ENCODE data around the gene JUN.

JUN gene

GRCh38 chr1:58816747-58817221 is 32.9 kb upstream of the JUN start:
- Histone ChIP-seq H3K4me3 (ENCODE audit: insufficient read depth, low read length, poor library complexity, severe bottlenecking) (peak overlapping the region; percentile 74), H2AFZ (ENCODE audit: low read depth, low read length, severe bottlenecking) (peak overlapping the region; percentile 95), H3K9me3 (ENCODE audit: insufficient read depth, low read length) (no peaks in the 10 kb centered on the region), H3K27me3 (ENCODE audit: low read length) (no peaks in the 10 kb centered on the region), H3K9me2 (replicated peaks; ENCODE audit: insufficient read depth, low read length) (no peaks in the 10 kb centered on the region), H3K79me2 (ENCODE audit: insufficient read depth, low read length) (no peaks in the 10 kb centered on the region), H3F3A (ENCODE audit: insufficient read depth) (no peaks in the 10 kb centered on the region; the same call in 1 of the 2 replicates), H3K4me2 (ENCODE audit: low read depth, low read length, poor library complexity, severe bottlenecking) (peak overlapping the region; percentile 99), H3K9ac (ENCODE audit: low read length) (peak overlapping the region; percentile 63), H3K27ac (ENCODE audit: low read depth, low read length) (0 out of 2 replicates have a peak overlapping the region, but pooled peaks have one; percentile 21), H3K36me3 (ENCODE audit: low read length) (no peaks in the 10 kb centered on the region), H4K20me1 (ENCODE audit: low read depth, low read length) (no peaks in the 10 kb centered on the region)
- no peak for TF ChIP-seq EZH2phosphoT487 (conservative IDR thresholded peaks at IDR 0.05; ENCODE audit: low read length)
- TF ChIP-seq CTCF (IDR thresholded peaks at IDR 0.05; ENCODE audit: insufficient read depth, low read length, poor library complexity, severe bottlenecking), result no peak

- peak overlapping the region; percentile 63 for H3K9ac ChIP-seq (ENCODE audit: low read length)
- H3K4me3 ChIP-seq (ENCODE audit: insufficient read depth, low read length, poor library complexity, severe bottlenecking), result peak overlapping the region; percentile 74
- H3K9me3 ChIP-seq (ENCODE audit: insufficient read depth, low read length), result no peaks in the 10 kb centered on the region
- no peak for TF ChIP-seq CTCF (IDR thresholded peaks at IDR 0.05; ENCODE audit: insufficient read depth, low read length, poor library complexity, severe bottlenecking)
- no peak for TF ChIP-seq EZH2phosphoT487 (conservative IDR thresholded peaks at IDR 0.05; ENCODE audit: low read length)
- no peaks in the 10 kb centered on the region for H3K36me3 ChIP-seq (ENCODE audit: low read length)
- H3F3A ChIP-seq (ENCODE audit: insufficient read depth), result no peaks in the 10 kb centered on the region; the same call in 1 of the 2 replicates
- no peaks in the 10 kb centered on the region for H3K9me2 ChIP-seq (replicated peaks; ENCODE audit: insufficient read depth, low read length)
- H3K4me2 ChIP-seq (ENCODE audit: low read depth, low read length, poor library complexity, severe bottlenecking), result peak overlapping the region; percentile 99
- H4K20me1 ChIP-seq (ENCODE audit: low read depth, low read length), result no peaks in the 10 kb centered on the region
- H2AFZ ChIP-seq (ENCODE audit: low read depth, low read length, severe bottlenecking), result peak overlapping the region; percentile 95
- no peaks in the 10 kb centered on the region for H3K27me3 ChIP-seq (ENCODE audit: low read length)
- no peaks in the 10 kb centered on the region for H3K79me2 ChIP-seq (ENCODE audit: insufficient read depth, low read length)
- H3K27ac ChIP-seq (ENCODE audit: low read depth, low read length), result peak overlapping the region; percentile 21; the same call in 1 of the 2 replicates
Measured at GRCh38 chr1:58816072-58816746, 32.4 kb upstream of the JUN start.

- H3K9me3 ChIP-seq (ENCODE audit: insufficient read depth, low read length), result no peaks in the 10 kb centered on the region
- TF ChIP-seq CTCF (IDR thresholded peaks at IDR 0.05; ENCODE audit: insufficient read depth, low read length, poor library complexity, severe bottlenecking) (no peak), EZH2phosphoT487 (conservative IDR thresholded peaks at IDR 0.05; ENCODE audit: low read length) (no peak)
- no peaks in the 10 kb centered on the region for H3K79me2 ChIP-seq (ENCODE audit: insufficient read depth, low read length)
- 0 out of 2 replicates have a peak overlapping the region, but pooled peaks have one; percentile 8 for H3K27ac ChIP-seq (ENCODE audit: low read depth, low read length)
- H3K4me2 ChIP-seq (ENCODE audit: low read depth, low read length, poor library complexity, severe bottlenecking), result peak overlapping the region; percentile 99
- H4K20me1 ChIP-seq (ENCODE audit: low read depth, low read length), result no peaks in the 10 kb centered on the region
- peak overlapping the region; percentile 63 for H3K9ac ChIP-seq (ENCODE audit: low read length)
- no peaks in the 10 kb centered on the region; the same call in 1 of the 2 replicates for H3F3A ChIP-seq (ENCODE audit: insufficient read depth)
- peak overlapping the region; percentile 95 for H2AFZ ChIP-seq (ENCODE audit: low read depth, low read length, severe bottlenecking)
- peak overlapping the region; percentile 74 for H3K4me3 ChIP-seq (ENCODE audit: insufficient read depth, low read length, poor library complexity, severe bottlenecking)
- H3K27me3 ChIP-seq (ENCODE audit: low read length), result no peaks in the 10 kb centered on the region
- H3K9me2 ChIP-seq (replicated peaks; ENCODE audit: insufficient read depth, low read length), result no peaks in the 10 kb centered on the region
- no peaks in the 10 kb centered on the region for H3K36me3 ChIP-seq (ENCODE audit: low read length)
Measured at GRCh38 chr1:58815686-58816071, 31.8 kb upstream of the JUN start.

All from SU-DHL-6 (cell line).